ENCODE data around the gene RASD2.

RASD2 gene

GRCh38 chr22:35587447-35587870, 46.8 kb downstream of the RASD2 start:
- DNase-seq, result no peak

GRCh38 chr22:35587896-35588295, 47.3 kb downstream of the RASD2 start:
- DNase-seq, result no peak

GRCh38 chr22:35589071-35589755, 48.6 kb downstream of the RASD2 start:
- DNase-seq, result peak; percentile 85

- DNase-seq, result no peak
Observed at GRCh38 chr22:35589756-35590093, 49.1 kb downstream of the RASD2 start.

GRCh38 chr22:35590634-35591295, 50.1 kb downstream of the RASD2 start:
- DNase-seq, result no peak

- DNase-seq, result no peak
Observed at GRCh38 chr22:35591714-35592417, 51.2 kb downstream of the RASD2 start.

- DNase-seq, result no peak
Observed at GRCh38 chr22:35592418-35592967, 51.9 kb downstream of the RASD2 start.

- no peak for DNase-seq
Observed at GRCh38 chr22:35593071-35593890, 52.6 kb downstream of the RASD2 start.

- DNase-seq, result no peak
Observed at GRCh38 chr22:35593891-35594470, 53.4 kb downstream of the RASD2 start.

GRCh38 chr22:35594686-35595085, 54.1 kb downstream of the RASD2 start:
- no peak for DNase-seq

GRCh38 chr22:35596821-35597220, 56.2 kb downstream of the RASD2 start:
- DNase-seq, result no peak

GRCh38 chr22:35597692-35598395, 57.2 kb downstream of the RASD2 start:
- no peak for DNase-seq

GRCh38 chr22:35598396-35598710, 57.7 kb downstream of the RASD2 start:
- no peak for DNase-seq

GRCh38 chr22:35599364-35599763, 58.7 kb downstream of the RASD2 start:
- no peak for DNase-seq

- DNase-seq, result no peak
Observed at GRCh38 chr22:35600476-35600875, 59.8 kb downstream of the RASD2 start.

GRCh38 chr22:35601013-35601580, 60.5 kb downstream of the RASD2 start:
- no peak for DNase-seq

GRCh38 chr22:35601743-35602615, 61.3 kb downstream of the RASD2 start:
- peak; percentile 70 for DNase-seq
